WI38 (cell line): ENCODE results near the gene TERF2IP.
A peak's percentile ranks its signal among the peaks of the same experiment; 100 is the strongest.

Source experiments
- H3K4me3 ChIP-seq: 2 replicates; pipeline ENCODE4 v1.5.1; 2011; ENCODE audit warnings: low read depth, mild to moderate bottlenecking, control low read depth, low read length
- TF ChIP-seq, protein P1 (sequence below): IDR thresholded peaks from 2 replicates; pipeline ENCODE4 v1.5.1; 2012; ENCODE audit warnings: low read depth, mild to moderate bottlenecking, control low read depth, low read length

The TERF2IP gene

GRCh38 chr16:75647492-75648264 lies at the start of gene TERF2IP, which contains the start of gene KARS1:
Gene TERF2IP (plus strand): TSS chr16:75647773. CDS start chr16:75647883, 110 bp downstream.
Gene KARS1 (minus strand): TSS chr16:75647665. CDS start chr16:75647639, 26 bp downstream.
- TF ChIP-seq, protein P1, sequence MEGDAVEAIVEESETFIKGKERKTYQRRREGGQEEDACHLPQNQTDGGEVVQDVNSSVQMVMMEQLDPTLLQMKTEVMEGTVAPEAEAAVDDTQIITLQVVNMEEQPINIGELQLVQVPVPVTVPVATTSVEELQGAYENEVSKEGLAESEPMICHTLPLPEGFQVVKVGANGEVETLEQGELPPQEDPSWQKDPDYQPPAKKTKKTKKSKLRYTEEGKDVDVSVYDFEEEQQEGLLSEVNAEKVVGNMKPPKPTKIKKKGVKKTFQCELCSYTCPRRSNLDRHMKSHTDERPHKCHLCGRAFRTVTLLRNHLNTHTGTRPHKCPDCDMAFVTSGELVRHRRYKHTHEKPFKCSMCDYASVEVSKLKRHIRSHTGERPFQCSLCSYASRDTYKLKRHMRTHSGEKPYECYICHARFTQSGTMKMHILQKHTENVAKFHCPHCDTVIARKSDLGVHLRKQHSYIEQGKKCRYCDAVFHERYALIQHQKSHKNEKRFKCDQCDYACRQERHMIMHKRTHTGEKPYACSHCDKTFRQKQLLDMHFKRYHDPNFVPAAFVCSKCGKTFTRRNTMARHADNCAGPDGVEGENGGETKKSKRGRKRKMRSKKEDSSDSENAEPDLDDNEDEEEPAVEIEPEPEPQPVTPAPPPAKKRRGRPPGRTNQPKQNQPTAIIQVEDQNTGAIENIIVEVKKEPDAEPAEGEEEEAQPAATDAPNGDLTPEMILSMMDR = no peak

DNA sequence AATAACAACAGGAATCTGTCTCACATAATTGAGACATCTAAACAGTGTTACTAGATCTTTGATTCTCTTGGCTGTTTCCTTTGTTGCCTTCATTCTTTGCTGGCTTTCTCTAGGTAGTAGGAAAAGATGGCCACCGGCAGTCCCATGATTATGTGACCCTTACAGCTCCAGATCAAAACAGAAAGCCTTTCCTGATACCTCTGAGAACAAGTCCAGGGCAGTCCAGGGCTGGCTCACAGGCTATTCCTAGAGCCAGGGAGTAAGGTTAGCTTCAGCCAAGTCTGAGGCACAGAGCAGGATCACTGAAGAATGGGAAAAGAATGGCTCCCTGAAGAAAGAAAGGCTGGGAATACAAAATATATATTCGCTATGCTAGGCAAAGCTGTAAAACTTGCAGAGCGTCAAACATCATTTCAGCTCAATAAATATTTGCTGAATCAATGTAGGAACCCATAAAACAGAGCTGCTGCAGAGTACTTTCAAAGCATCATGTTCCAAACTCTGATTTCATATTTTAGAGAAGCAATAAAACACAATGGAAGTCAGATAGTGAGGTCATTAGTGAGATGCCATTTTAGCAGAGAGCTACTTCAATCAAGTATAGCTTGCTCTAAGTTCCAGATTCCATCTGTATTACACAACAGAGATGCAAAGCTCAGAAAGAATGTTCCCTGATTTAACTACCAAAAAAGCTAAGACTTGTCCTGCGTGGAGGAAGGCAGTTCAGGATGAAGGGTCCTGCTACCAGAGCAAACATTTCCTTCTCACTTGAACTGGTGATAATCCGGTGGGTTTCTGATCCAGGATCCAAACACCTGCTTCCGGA lies 47.9 kb upstream of the TERF2IP start:
- TF ChIP-seq, protein P1 = no peak
- no peak overlapping the region for H3K4me3 ChIP-seq

More at GRCh38 chr16:75647492-75648264, at the start of gene TERF2IP, which contains the start of gene KARS1:
- peak within 1 kb of the TSS; percentile 88 for H3K4me3 ChIP-seq

DNA sequence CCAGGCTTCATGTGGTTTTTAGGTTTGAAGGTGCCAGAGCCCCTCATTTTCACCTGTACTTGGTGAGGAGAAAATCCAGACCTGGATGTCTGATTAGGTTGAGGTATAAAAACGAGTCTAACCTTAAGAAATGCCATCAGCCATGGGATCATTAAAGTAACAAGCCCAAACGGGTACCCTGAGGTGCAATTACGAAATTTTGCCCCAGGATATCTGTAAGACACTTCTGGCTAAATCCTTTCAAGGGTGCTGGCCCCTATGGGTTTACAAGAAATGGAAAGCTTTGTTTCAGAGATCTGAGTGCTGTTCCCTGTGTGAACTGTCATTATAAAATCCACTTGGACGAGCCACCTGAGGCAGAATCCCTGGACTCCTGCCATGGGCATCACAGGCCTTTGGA lies 44.3 kb upstream of the TERF2IP start:
- no peak overlapping the region for H3K4me3 ChIP-seq
- TF ChIP-seq, protein P1 = no peak

GRCh38 chr16:75606507-75606906 lies 41.1 kb upstream of the TERF2IP start:
- TF ChIP-seq, protein P1 = no peak
- H3K4me3 ChIP-seq = no peak overlapping the region

GRCh38 chr16:75614066-75614897 lies 33.3 kb upstream of the TERF2IP start:
- H3K4me3 ChIP-seq = no peak overlapping the region

DNA sequence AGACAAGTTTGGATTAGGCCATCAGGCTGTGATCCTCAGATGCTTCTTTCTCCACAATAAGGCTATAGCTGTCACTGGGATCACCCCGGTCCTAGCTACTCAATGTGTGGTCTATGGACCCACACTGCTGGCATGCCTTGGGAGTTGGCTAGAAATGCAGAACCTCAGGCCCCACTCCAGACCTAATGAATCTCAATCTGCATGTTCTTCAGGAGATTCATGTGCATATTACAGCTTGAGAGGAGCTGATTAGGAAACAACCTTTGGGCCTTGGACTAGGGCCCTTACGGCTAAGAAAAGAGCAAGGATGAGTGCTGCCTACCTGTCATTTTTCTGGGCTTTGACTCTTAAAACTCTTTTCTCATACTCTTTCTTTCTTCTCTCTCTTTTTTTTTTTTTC lies 32.0 kb upstream of the TERF2IP start:
- H3K4me3 ChIP-seq = no peak overlapping the region
- TF ChIP-seq, protein P1 = no peak

More at GRCh38 chr16:75614066-75614897, 33.3 kb upstream of the TERF2IP start:
- TF ChIP-seq, protein P1 = no peak
